NCI-H2171 (cell line): ENCODE data around the gene CCDC112.
"Not testable (repeated sequence)": the region's sequence is repeated elsewhere in the genome, so short reads cannot be mapped to it uniquely, and the experiment has no call there.

Source experiments
- DNase-seq: peaks from one replicate; lab custom pipeline; 2025; lab: John Stamatoyannopoulos, UW

CCDC112 gene

DNA sequence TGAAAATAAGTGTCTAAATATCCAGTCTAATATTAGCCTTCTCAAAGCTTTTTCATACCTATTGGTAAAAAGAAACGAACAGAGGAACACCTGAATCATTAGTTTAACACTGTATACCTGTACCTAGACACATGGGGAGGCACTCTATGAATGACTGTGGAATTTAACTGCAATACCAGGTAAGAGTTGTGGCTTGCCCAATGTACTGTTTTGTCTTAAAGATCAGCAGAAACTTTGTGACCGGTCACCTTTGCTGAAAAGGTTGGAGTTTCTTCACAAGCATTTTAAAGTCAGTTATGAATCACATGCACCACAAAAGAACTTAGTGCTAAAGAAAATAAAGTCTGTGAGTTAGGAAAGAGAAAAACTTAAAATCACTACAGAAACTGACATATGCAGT is 36.2 kb downstream of the CCDC112 start:
- DNase-seq: no peak

DNA sequence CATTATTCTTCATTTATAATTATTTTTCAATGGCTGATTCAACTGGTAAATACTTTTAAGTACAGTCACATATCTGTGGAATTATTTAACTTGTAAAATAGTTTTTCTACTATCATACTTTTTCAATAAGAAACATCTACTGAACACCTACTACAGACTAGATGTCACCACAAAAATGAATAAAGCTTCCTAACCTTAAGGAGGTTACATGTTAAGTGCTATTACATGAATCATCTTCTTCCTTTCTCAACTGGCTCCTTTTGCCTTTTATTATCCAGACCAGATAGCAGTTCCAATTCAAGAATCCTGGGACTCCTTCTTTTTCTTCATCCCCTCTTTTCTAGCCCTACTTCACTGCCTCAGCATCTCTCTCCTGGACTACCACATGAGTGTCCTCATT is 38.5 kb downstream of the CCDC112 start:
- DNase-seq: no peak

DNA sequence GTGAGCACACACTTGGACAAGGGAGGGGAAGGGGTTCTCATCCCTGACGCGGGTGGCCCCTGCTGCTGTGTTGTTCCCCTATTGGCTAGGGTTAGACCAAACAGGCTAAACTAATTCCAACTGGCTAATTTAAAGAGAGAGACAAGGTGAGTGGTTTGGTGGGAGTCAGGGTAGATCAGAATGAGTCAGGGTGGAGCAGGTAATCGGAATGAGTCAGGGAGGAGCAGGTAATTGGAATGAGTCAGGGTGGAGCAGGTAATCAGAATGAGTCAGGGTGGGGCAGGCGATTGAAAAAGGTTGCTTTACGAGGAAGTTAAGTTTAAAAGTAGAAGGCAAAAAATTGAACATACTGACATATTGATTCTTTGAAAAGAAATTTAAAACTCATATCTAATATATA is 47.1 kb downstream of the CCDC112 start:
- not testable (repeated sequence) for DNase-seq

DNA sequence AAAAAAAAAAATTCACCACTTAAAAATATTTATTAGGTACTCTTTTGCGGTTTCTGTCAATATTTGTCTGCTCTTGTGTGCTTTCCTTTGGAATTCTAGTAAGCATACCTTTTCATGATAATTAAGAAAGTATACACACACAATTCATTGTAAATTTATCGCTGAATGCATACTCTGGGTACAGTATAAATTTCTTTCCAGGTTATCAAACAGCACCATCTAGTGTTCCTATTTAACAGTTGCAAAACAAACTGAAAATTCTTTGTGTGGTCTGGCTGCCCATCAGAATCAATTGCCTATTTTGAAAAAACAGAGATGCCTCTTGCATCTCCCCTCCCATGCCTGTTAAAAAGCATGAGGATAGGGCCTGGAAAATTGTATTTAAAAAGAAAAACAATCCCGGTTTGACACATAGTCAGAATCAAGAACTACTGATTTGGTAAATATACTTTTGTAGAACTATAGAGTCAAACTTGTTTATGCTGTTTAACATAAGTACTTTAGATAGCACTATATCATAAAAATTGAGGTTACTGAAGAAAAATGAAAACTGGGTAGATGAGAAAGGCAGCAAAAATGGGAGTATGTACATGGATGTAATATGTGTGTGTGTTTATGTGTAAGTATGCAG is 50.0 kb downstream of the CCDC112 start:
- DNase-seq: no peak

DNA sequence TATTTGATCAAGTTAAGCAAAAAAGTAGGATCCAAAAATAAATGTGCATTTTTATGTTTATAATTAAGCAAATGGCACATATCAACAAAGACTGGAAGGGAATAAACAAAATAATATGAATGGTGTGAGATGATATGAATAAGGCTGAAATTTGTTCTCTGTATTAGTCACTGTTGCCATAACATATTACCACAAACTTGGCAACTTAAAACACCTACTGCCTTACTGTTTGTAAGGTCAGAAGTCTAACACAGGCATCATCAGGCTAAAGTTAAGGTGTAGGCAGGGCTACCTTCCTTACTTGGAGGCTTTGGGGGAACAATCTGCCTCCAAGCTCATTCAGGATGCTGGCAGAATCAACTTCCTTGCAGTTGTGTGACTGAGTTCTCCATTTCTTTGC is 53.0 kb downstream of the CCDC112 start:
- no peak for DNase-seq

DNA sequence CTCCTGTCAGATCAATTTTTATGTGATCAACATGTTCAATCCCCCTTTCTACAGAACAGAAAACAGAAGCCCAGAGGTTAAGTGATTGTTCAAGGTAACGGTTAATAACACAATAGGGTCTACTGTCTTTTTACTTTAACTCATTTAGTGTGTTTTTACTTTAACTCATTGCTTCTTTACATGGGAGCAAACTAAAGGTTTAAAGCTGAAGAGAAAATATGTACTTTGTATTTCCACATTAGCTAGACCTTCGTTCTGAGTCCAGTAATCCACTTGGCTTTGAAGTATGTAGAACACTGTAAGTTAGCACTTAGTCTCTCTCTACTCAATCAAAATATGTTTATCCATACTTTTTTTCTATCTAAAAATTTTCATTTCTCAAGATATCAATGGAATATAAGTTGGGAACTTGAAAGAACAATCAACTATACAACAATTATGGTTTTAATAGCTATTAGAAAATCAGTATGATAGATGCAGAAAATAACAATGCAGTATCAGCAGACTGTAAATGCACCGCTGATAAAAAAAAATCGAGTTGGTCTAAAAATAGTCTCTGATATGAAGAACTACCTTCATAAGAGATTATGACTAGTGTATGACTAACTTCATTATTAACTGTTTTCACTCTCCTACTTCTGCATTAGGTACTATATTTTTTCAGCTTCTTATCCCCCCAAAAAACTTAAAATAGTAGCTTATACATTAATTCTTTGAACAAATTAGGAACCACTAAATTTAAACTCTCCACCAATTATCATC is 54.4 kb downstream of the CCDC112 start:
- no peak for DNase-seq

DNA sequence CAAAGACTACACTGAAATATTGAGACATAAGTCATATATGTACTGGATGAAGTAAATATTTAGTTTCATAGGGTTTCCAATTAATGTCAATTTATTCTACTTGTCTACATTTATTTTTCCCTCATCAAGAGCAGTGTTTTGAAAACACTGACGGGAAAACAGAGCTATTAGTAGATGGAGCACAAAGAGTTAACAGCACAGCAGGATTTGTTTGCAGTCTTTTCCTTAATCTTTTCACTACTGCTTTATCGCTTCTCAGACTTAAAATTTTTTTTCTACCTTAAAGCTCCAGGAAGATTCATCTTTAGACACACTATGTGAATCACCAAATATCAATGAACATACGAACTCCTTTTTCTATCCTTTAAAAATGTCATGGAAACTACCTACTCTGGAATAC is 59.4 kb downstream of the CCDC112 start:
- no peak for DNase-seq

DNA sequence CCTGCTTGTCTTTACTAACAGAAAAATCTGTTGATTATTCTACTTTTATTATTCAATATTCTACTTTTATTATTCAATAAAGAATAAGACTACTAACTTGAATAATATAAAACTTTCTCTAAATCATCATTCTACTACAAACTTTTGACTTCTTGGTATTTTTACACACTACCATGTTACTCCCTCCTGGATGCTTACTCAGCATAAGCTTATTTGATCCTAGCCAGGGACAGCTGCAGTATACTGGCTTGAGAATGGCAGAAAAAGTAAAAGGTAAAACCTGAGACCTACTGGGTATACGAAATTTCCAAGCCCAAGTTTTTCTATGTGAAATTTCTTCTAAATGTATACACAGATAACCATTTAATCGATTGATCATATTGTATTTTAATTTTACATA is 59.9 kb downstream of the CCDC112 start:
- DNase-seq: no peak

DNA sequence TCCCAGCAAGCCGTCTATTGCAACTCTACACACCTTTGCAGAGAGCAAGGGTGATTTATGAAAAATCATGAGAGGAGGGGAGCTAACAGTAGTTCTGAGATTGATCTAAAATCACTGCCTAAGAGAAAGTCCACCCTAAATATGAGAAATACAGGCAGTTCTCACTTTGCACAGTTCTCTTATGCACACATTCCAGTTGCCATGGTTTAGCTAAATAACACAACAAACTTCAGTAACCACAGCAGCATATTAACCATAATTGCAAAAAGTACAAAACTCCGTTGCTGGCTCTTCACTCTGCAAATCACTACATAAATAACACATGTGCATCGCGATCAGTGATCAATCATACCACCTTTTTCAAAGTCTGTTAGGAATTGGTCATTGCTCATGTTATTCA is 64.9 kb downstream of the CCDC112 start:
- no peak for DNase-seq

DNA sequence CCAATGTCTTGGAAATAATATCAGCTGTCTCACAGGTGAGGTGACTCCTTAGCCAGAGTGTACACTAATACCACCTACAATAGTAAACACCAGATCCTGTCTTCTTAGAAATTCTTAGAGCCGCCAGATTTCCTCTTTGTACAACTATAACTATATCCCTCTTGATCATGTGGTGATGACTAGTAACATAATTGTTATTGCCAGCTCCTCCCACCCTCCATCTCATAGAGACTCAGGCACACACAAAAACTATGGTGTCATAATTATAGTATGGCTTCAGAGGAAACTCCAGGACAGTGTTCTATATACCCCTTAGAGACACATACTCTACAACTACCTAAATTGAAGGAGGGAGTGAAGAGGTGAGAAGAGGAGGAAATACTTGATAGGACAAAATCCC is 66.8 kb downstream of the CCDC112 start:
- DNase-seq: no peak

DNA sequence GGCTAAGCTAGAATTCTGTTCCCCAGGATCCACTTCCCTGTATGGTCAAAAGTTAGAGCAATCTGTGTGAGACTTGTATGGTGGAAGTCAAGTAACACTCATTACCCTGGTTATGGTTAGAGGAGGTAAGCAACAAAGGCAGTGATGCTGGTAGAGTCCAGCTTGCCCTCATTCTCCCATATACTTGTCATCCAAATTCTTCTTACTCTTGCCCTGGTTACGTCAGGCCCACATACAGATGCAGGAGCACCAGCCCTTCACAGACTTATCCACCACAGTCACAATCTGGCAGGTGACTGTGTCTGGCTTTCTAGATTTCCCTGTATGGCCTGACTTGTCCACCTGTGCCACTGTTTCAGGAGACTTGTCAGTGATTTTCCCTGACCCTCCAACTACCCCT is 69.2 kb downstream of the CCDC112 start:
- no peak for DNase-seq
